Left kidney (tissue), 1 donor: ENCODE measurements around the gene HNRNPR. TPM values are rescaled to one million over a fixed set of nuclear protein-coding genes. Genes with fewer than 3 reads are reported as not detected.

Source experiments
- polyA plus RNA-seq: library from polyadenylated mRNA; unstranded; fragments of 120-200 nt; gene quantifications from one replicate; pipeline ENCODE4 v1.2.1, GENCODE V29; 2013; ENCODE audit not compliant: insufficient read length

The HNRNPR gene
- polyA plus RNA-seq, 1 donor = 298 TPM

Other genes with a start within 250 kb of the HNRNPR start
- 37.1 TPM for gene LUZP1, start 175.4 kb downstream of the HNRNPR start, polyA plus RNA-seq
- 0.23 TPM for gene HTR1D, start 126.8 kb downstream of the HNRNPR start, polyA plus RNA-seq
- gene ZNF436, start 25.6 kb upstream of the HNRNPR start, polyA plus RNA-seq = 32.3 TPM
- 49.3 TPM for gene TCEA3, start 80.5 kb upstream of the HNRNPR start, polyA plus RNA-seq
- 40.1 TPM for gene ASAP3, start 139.9 kb upstream of the HNRNPR start, polyA plus RNA-seq
- gene E2F2, start 186.9 kb upstream of the HNRNPR start, polyA plus RNA-seq = 5.9 TPM
- gene ID3, start 215.2 kb upstream of the HNRNPR start, polyA plus RNA-seq = 264 TPM